HepG2 (cell line): ENCODE data around the gene BCL6B. TPM values are rescaled to one million over a fixed set of nuclear protein-coding genes. Genes with fewer than 3 reads are reported as not detected.

Experiments used
- CBX2 ChIP-seq, 2 experiments: fragments of 200-600 bp in 1 of 2; sonication (generic); formaldehyde crosslinking in 1 of 2; IDR thresholded peaks; 2 replicates each; pipeline versions ENCODE4 v1.7.0 to v1.8.1; 2018 to 2022; ENCODE audit warnings: low read depth in 2 of 2, low read length in 1 of 2, mild to moderate bottlenecking in 1 of 2, missing genetic modification reagents in 1 of 2
- DNMT3B ChIP-seq: conservative IDR thresholded peaks from 2 replicates; pipeline ENCODE4 v1.6.1; 2016; ENCODE audit warnings: missing biosample characterization, control low read depth
- GATAD1 ChIP-seq: IDR thresholded peaks from 2 replicates; pipeline ENCODE4 v1.6.1; 2016; ENCODE audit warnings: missing genetic modification reagents, missing compliant biosample characterization
- HNF4G ChIP-seq, 2 experiments: sonication (generic) in 1 of 2; formaldehyde crosslinking in 1 of 2; IDR thresholded peaks; 2 replicates each; pipeline versions ENCODE4 v1.4.0 to v1.6.1; 2011 to 2020; ENCODE audit warnings: borderline replicate concordance in 2 of 2, low read depth in 2 of 2, mild to moderate bottlenecking in 2 of 2, low read length in 1 of 2, missing genetic modification reagents in 1 of 2, moderate library complexity in 1 of 2
- TBX2 ChIP-seq: sonication (generic); formaldehyde crosslinking; IDR thresholded peaks from 2 replicates; pipeline ENCODE4 v1.5.0; 2020; ENCODE audit warnings: missing genetic modification reagents, mild to moderate bottlenecking, borderline replicate concordance
- ZBTB8A ChIP-seq: sonication (generic); formaldehyde crosslinking; IDR thresholded peaks from 2 replicates; pipeline ENCODE4 v1.4.0; 2020; ENCODE audit warnings: mild to moderate bottlenecking, low read depth, missing genetic modification reagents, borderline replicate concordance
- ZKSCAN1 ChIP-seq: fragments of 150-350 bp; IDR thresholded peaks from 2 replicates; pipeline ENCODE4 v1.6.1; 2014; ENCODE audit warnings: low read length
- ZNF12 ChIP-seq: sonication (generic); formaldehyde crosslinking; IDR thresholded peaks from 2 replicates; pipeline ENCODE4 v1.5.0; 2020; ENCODE audit warnings: missing genetic modification reagents
- ZNF3 ChIP-seq: IDR thresholded peaks from 2 replicates; pipeline ENCODE4 v1.7.0; 2017; ENCODE audit warnings: inconsistent platforms
- ZNF354B ChIP-seq: sonication (generic); formaldehyde crosslinking; IDR thresholded peaks from 2 replicates; pipeline ENCODE4 v1.8.0; 2022; ENCODE audit warnings: mild to moderate bottlenecking, missing genetic modification reagents
- ZNF432 ChIP-seq: sonication (generic); formaldehyde crosslinking; IDR thresholded peaks from 2 replicates; pipeline ENCODE4 v1.5.0; 2020; ENCODE audit warnings: missing genetic modification reagents, mild to moderate bottlenecking, borderline replicate concordance
- ZNF598 ChIP-seq: sonication (generic); formaldehyde crosslinking; IDR thresholded peaks from 2 replicates; pipeline ENCODE4 v1.5.1; 2020; ENCODE audit warnings: mild to moderate bottlenecking, missing genetic modification reagents, borderline replicate concordance
- polyA plus RNA-seq, 8 experiments: library from polyadenylated mRNA; depleted of rRNA in 3 of 8; stranded (reverse) in 7 of 8; unstranded in 1 of 8; fragments of >200 nt; fragmentation: Illumina TruSeq in 4 of 8; extraction: Trizol in 4 of 8; gene quantifications; 2 replicates each; pipeline versions ENCODE4 v1.2.1 to v1.2.3, GENCODE V29; 2011 to 2016; ENCODE audit warnings: low read depth in 4 of 8, missing spikeins in 1 of 8, mixed read lengths in 1 of 8; ENCODE audit not compliant: insufficient read depth in 1 of 8
- total RNA-seq, 5 experiments: library from RNA; depleted of rRNA; stranded (reverse); fragments of >200 nt; fragmentation: Illumina TruSeq; extraction: Trizol; gene quantifications; 2 replicates each; pipeline ENCODE4 v1.2.3, GENCODE V29; 2016; ENCODE audit warnings: low read depth in 1 of 5
- TF ChIP-seq, protein P1 (sequence below), 2 experiments: sonication (generic) in 1 of 2; formaldehyde crosslinking in 1 of 2; IDR thresholded peaks; 2 replicates each; pipeline versions ENCODE4 v1.5.1 to v1.6.1; 2011 to 2020; ENCODE audit warnings: borderline replicate concordance in 1 of 2, low read depth in 1 of 2, low read length in 1 of 2, mild to moderate bottlenecking in 1 of 2, missing genetic modification reagents in 1 of 2, moderate library complexity in 1 of 2
- TF ChIP-seq, protein P2 (sequence below): sonication (generic); formaldehyde crosslinking; IDR thresholded peaks from 2 replicates; pipeline ENCODE4 v1.8.1; 2022; ENCODE audit warnings: low read depth, mild to moderate bottlenecking, missing genetic modification reagents

BCL6B gene
- total and polyA plus RNA-seq, 2 of the 13 experiments (the other 11 are each of a cell fraction or from before 2014, with no cell fraction given), result not detected

DNA sequence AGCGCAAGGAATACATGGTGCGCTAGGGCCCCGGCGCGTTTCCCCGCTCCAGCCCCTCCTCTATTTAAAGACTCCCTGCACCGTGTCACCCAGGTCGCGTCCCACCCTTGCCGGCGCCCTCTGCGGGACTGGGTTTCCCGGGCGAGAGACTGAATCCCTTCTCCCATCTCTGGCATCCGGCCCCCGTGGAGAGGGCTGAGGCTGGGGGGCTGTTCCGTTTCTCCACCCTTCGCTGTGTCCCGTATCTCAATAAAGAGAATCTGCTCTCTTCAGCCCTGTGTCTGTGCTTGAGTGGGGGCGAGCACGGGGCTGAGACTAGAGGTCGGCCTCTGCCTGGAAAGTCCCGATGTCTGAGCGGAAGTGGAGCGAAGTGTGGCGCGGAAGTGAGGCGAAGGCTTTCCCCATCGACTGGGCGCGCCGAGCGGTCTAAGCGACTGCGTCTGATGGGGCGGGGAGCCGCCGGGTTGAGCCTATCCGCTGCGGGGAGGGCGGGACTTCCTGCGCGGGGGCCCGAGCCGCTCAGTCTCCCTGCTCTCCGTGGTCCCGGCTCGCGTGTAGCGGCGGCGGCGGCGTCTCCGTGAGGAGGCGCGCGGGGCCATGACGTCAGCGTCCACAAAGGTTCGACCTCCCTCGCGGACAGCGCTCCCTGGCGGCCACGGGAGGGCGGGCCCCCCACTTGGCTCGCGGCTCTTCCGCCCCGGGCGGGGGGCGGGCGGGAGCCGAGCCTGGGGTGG lies 8.4 kb upstream of the BCL6B start (continued):
- TF ChIP-seq, protein P1, sequence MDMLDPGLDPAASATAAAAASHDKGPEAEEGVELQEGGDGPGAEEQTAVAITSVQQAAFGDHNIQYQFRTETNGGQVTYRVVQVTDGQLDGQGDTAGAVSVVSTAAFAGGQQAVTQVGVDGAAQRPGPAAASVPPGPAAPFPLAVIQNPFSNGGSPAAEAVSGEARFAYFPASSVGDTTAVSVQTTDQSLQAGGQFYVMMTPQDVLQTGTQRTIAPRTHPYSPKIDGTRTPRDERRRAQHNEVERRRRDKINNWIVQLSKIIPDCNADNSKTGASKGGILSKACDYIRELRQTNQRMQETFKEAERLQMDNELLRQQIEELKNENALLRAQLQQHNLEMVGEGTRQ (IDR thresholded peaks at IDR 0.05; ENCODE audit: low read depth, low read length), result no peak
- TF ChIP-seq, protein P1 (CRISPR knock-in tag; IDR thresholded peaks at IDR 0.05; ENCODE audit: borderline replicate concordance), result 0 out of 2 replicates have a peak, but pooled peaks have one; percentile 49
- TF ChIP-seq ZNF354B (CRISPR knock-in tag) (no peak), ZNF432 (CRISPR knock-in tag) (no peak), TBX2 (CRISPR knock-in tag) (peak; percentile 84), ZNF598 (CRISPR knock-in tag) (0 out of 2 replicates have a peak, but pooled peaks have one; percentile 20), DNMT3B (peak; percentile 55; the same call in 1 of the 2 replicates), ZNF3 (CRISPR knock-in tag) (no peak), HNF4G (IDR thresholded peaks at IDR 0.05; ENCODE audit: borderline replicate concordance, low read depth, low read length) (no peak), HNF4G (CRISPR knock-in tag; IDR thresholded peaks at IDR 0.05; ENCODE audit: borderline replicate concordance, low read depth) (0 out of 2 replicates have a peak, but pooled peaks have one; percentile 33), ZKSCAN1 (no peak), ZNF12 (no peak), CBX2 (IDR thresholded peaks at IDR 0.05; ENCODE audit: low read depth, low read length) (no peak), CBX2 (CRISPR knock-in tag; IDR thresholded peaks at IDR 0.05; ENCODE audit: low read depth) (no peak), ZBTB8A (CRISPR knock-in tag) (no peak), GATAD1 (peak; percentile 86)
- TF ChIP-seq, protein P2, sequence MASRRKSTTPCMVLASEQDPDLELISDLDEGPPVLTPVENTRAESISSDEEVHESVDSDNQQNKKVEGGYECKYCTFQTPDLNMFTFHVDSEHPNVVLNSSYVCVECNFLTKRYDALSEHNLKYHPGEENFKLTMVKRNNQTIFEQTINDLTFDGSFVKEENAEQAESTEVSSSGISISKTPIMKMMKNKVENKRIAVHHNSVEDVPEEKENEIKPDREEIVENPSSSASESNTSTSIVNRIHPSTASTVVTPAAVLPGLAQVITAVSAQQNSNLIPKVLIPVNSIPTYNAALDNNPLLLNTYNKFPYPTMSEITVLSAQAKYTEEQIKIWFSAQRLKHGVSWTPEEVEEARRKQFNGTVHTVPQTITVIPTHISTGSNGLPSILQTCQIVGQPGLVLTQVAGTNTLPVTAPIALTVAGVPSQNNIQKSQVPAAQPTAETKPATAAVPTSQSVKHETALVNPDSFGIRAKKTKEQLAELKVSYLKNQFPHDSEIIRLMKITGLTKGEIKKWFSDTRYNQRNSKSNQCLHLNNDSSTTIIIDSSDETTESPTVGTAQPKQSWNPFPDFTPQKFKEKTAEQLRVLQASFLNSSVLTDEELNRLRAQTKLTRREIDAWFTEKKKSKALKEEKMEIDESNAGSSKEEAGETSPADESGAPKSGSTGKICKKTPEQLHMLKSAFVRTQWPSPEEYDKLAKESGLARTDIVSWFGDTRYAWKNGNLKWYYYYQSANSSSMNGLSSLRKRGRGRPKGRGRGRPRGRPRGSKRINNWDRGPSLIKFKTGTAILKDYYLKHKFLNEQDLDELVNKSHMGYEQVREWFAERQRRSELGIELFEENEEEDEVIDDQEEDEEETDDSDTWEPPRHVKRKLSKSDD (CRISPR knock-in tag), result peak; percentile 96
